ENCODE data around the gene PAIP1. TPM values are rescaled to one million over a fixed set of nuclear protein-coding genes. Genes with fewer than 3 reads are reported as not detected.
"Not testable (repeated sequence)": the region's sequence is repeated elsewhere in the genome, so short reads cannot be mapped to it uniquely, and the experiment has no call there.

The PAIP1 gene
- 74.9 TPM for total RNA-seq

GRCh38 chr5:43556857-43557542 is at the start of gene PAIP1:
Gene PAIP1 (minus strand): TSS chr5:43557077. CDS start chr5:43556846, 231 bp downstream.
- peak; percentile 79 for DNase-seq (ENCODE audit: low spot score)

GRCh38 chr5:43606351-43606750 is 49.5 kb upstream of the PAIP1 start:
- DNase-seq (ENCODE audit: low spot score): no peak

- DNase-seq (ENCODE audit: low spot score): no peak
These were observed 47.8 kb upstream of the PAIP1 start for GRCh38 chr5:43604699-43605098.

- DNase-seq (ENCODE audit: low spot score): peak; percentile 75
These were observed 46.7 kb upstream of the PAIP1 start for GRCh38 chr5:43603344-43604217.

GRCh38 chr5:43602461-43603343 is 45.8 kb upstream of the PAIP1 start, which contains the start of gene NNT:
Gene NNT (plus strand): TSS chr5:43603180. CDS start chr5:43609196, 6,016 bp downstream.
- DNase-seq (ENCODE audit: low spot score): peak; percentile 76

GRCh38 chr5:43601454-43602260 is 44.8 kb upstream of the PAIP1 start:
- DNase-seq (ENCODE audit: low spot score): no peak

GRCh38 chr5:43598927-43599326 is 42.0 kb upstream of the PAIP1 start:
- not testable (repeated sequence) for DNase-seq (ENCODE audit: low spot score)

GRCh38 chr5:43592363-43592762 is 35.5 kb upstream of the PAIP1 start:
- no peak for DNase-seq (ENCODE audit: low spot score)

- DNase-seq (ENCODE audit: low spot score): no peak
These were observed 33.8 kb upstream of the PAIP1 start for GRCh38 chr5:43590700-43591099.

GRCh38 chr5:43589310-43589709 is 32.4 kb upstream of the PAIP1 start:
- no peak for DNase-seq (ENCODE audit: low spot score)

- no peak for DNase-seq (ENCODE audit: low spot score)
These were observed 32.0 kb upstream of the PAIP1 start for GRCh38 chr5:43588842-43589241.

- no peak for DNase-seq (ENCODE audit: low spot score)
These were observed 27.4 kb upstream of the PAIP1 start for GRCh38 chr5:43584166-43584699.

- DNase-seq (ENCODE audit: low spot score): no peak
These were observed 26.8 kb upstream of the PAIP1 start for GRCh38 chr5:43583724-43584123.

- DNase-seq (ENCODE audit: low spot score): no peak
These were observed 25.5 kb upstream of the PAIP1 start for GRCh38 chr5:43582082-43583005.

GRCh38 chr5:43581398-43581797 is 24.5 kb upstream of the PAIP1 start:
- DNase-seq (ENCODE audit: low spot score): no peak

- not testable (repeated sequence) for DNase-seq (ENCODE audit: low spot score)
These were observed 23.7 kb upstream of the PAIP1 start for GRCh38 chr5:43580402-43581210.

GRCh38 chr5:43573058-43573457 is 16.2 kb upstream of the PAIP1 start:
- no peak for DNase-seq (ENCODE audit: low spot score)

- DNase-seq (ENCODE audit: low spot score): no peak
These were observed 15.5 kb upstream of the PAIP1 start for GRCh38 chr5:43572357-43572756.

- no peak for DNase-seq (ENCODE audit: low spot score)
These were observed 14.4 kb upstream of the PAIP1 start for GRCh38 chr5:43571237-43571636.
